ENCODE data around the gene NPTN.

DNA sequence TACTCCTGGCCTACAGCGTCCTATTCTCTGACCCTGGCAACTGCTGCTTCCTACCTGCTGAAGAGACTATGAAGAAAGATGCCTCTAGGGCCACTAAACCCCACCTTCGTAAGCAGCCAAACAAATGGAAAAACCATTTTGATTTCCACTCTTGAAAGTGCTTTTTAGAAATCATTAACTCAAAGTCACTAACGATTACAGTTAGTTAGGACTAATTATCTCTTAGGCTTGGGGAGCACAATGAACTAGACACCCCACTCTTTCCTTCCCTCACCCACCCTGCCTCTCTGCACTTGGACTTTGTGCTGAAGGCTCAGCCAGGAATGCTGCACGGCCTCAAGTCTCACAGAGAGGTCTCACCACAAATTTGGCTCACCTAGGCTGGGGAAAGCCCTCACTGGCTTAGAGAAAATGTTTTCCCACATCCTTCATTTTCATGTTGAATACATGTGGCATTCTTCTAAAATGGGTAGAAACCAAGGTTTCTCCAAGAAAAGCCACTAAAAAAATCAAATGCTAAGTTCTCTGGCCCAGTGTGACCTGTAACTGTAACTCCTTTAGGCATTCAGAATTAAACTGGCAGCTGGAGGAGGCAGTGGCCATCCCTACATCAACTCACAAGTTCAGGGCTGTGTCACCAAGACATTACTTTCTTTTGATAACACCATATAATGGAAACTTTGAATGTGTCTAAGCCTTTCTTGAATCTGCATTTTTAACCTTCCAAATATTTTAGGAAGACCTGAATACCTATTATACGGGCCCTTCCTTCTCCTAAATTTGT is 47.1 kb downstream of the NPTN start:
- TF ChIP-seq, protein P1, sequence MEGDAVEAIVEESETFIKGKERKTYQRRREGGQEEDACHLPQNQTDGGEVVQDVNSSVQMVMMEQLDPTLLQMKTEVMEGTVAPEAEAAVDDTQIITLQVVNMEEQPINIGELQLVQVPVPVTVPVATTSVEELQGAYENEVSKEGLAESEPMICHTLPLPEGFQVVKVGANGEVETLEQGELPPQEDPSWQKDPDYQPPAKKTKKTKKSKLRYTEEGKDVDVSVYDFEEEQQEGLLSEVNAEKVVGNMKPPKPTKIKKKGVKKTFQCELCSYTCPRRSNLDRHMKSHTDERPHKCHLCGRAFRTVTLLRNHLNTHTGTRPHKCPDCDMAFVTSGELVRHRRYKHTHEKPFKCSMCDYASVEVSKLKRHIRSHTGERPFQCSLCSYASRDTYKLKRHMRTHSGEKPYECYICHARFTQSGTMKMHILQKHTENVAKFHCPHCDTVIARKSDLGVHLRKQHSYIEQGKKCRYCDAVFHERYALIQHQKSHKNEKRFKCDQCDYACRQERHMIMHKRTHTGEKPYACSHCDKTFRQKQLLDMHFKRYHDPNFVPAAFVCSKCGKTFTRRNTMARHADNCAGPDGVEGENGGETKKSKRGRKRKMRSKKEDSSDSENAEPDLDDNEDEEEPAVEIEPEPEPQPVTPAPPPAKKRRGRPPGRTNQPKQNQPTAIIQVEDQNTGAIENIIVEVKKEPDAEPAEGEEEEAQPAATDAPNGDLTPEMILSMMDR (conservative IDR thresholded peaks at IDR 0.05 in 1 of 2, IDR thresholded peaks at IDR 0.05 in 1 of 2; ENCODE audit: low read depth in 1 of 2, low read length in 2 of 2), result no peak
- no peak for TF ChIP-seq EZH2 (IDR thresholded peaks at IDR 0.05; ENCODE audit: low read length, missing control alignments)
